ENCODE results near the gene SRXN1. TPM values are rescaled to one million over a fixed set of nuclear protein-coding genes. Genes with fewer than 3 reads are reported as not detected.

Gene SRXN1
- total RNA-seq, 2 donors from 2014 or later: 5.6 to 9.7 TPM

GRCh38 chr20:687468-688203, 34.6 kb upstream of the SRXN1 start:
- peaks cover 6% of the 10 kb centered on the region for H3K27me3 Mint-ChIP-seq (ENCODE audit: low read depth)
- ATAC-seq (replicated peaks in 1 of 2) (no peak), DNase-seq (no peak)
- no peaks in the 10 kb centered on the region for H3K9me3 Mint-ChIP-seq
- no peaks in the 10 kb centered on the region for H3K36me3 Mint-ChIP-seq (ENCODE audit: insufficient read depth in 2 of 2)
- no peak overlapping the region for H3K4me3 Mint-ChIP-seq
- no peaks in the 10 kb centered on the region for H3K4me1 Mint-ChIP-seq (ENCODE audit: low read depth)
- H3K27ac Mint-ChIP-seq: no peak overlapping the region

DNA sequence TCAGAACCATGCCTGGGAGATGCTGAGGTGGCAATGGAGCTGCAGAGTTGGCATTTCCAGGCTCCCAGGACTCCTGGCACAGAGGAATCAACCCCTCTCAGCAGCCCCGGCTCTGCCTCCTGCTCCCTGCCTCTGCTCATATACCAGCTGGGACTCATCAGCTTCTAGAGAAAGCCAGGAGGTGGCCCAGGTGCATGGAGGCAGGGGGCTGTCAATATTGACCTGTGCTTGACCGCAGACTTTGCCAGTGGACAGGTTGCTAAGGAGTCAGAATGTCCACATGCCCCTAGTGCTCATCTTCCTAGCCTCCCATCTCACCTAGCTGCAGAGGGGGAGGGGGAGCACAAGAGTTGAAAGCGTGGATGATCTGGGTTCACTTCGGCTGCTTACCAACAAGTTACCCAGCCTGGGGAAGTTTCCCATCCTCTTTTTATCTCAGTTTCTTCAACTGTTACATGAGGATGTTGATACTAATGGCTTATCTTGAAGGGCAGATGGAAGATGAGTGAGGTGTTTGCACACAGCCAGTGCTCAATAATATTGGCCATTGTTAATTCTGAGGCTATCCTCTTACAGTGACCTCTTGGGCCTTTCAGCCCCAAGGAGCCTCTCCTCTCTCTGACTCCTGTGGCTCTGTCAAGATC, 31.8 kb upstream of the SRXN1 start:
- Mint-ChIP-seq H3K36me3 (ENCODE audit: insufficient read depth in 2 of 2) (no peaks in the 10 kb centered on the region), H3K9me3 (no peaks in the 10 kb centered on the region), H3K4me3 (no peak overlapping the region), H3K4me1 (ENCODE audit: low read depth) (no peaks in the 10 kb centered on the region), H3K27me3 (ENCODE audit: low read depth) (peaks cover 6% of the 10 kb centered on the region), H3K27ac (no peak overlapping the region)
- no peak for ATAC-seq (replicated peaks in 1 of 2)
- no peak for DNase-seq

GRCh38 chr20:682123-682522, 29.1 kb upstream of the SRXN1 start:
- ATAC-seq (replicated peaks in 1 of 2) (no peak), DNase-seq (no peak)
- Mint-ChIP-seq H3K27me3 (ENCODE audit: low read depth) (peaks cover 15% of the 10 kb centered on the region), H3K27ac (no peak overlapping the region), H3K4me1 (ENCODE audit: low read depth) (no peaks in the 10 kb centered on the region), H3K9me3 (no peaks in the 10 kb centered on the region), H3K36me3 (ENCODE audit: insufficient read depth in 2 of 2) (no peaks in the 10 kb centered on the region), H3K4me3 (no peak overlapping the region)

DNA sequence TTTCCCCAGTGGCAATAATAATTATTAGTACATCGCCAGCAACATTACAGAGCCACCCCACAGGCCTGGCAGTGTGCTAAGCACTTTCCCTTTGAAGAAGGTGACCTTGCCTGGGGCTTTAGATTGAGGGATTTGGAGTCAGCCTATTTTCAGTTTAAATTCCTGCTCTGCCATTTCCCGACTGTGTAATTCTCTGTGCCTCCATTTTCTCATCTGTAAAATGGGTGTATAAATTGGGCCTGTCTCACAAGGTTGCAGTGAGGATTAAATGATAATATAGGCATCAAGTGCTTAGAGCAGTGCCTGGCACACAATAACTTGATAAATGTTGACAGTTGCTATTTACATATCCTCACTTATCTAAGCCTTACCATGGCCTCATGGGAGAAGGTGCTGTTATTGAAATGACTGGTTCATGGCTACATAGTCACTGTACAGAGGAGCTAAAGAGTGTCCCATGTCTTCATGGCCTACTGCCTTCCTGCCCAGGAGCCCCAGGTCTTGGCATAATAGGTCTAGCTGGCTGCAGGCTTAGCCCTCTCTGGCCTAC, 27.7 kb upstream of the SRXN1 start:
- peaks cover 0 to 3% of the 10 kb centered on the region in 2 donors for H3K36me3 Mint-ChIP-seq (ENCODE audit: insufficient read depth in 2 of 2)

DNA sequence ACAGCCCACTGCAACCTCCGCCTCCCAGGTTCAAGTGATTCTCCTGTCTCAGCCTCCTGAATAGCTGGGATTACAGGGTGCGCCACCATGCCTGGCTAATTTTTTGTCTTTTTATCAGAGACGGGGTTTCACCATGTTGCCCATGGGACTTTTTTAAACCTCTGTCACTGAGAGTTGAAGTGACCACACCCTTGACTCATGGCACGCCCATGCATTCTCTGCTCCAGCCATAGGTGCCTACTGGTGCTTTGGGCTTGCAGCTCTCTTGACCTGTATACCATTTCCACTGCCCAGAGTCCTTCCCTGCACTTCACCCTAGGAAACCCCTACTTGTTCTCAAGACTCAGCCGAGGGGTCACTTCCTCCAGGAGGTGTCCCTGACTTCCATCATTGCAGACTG, 25.0 kb upstream of the SRXN1 start:
- H3K36me3 Mint-ChIP-seq (ENCODE audit: insufficient read depth in 2 of 2): peaks cover 0 to 3% of the 10 kb centered on the region in 2 donors
- ATAC-seq (replicated peaks in 1 of 2) (no peak), DNase-seq (no peak)
- peaks cover 46% of the 10 kb centered on the region for H3K27me3 Mint-ChIP-seq (ENCODE audit: low read depth)
- no peaks in the 10 kb centered on the region for H3K9me3 Mint-ChIP-seq
- no peak overlapping the region for H3K27ac Mint-ChIP-seq
- H3K4me1 Mint-ChIP-seq (ENCODE audit: low read depth): peaks cover 7% of the 10 kb centered on the region
- H3K4me3 Mint-ChIP-seq: no peak overlapping the region

More for the DNA sequence above, 27.7 kb upstream of the SRXN1 start:
- H3K9me3 Mint-ChIP-seq: no peaks in the 10 kb centered on the region
- H3K27me3 Mint-ChIP-seq (ENCODE audit: low read depth): peaks cover 25% of the 10 kb centered on the region
- no peak overlapping the region for H3K4me3 Mint-ChIP-seq
- no peak overlapping the region for H3K27ac Mint-ChIP-seq
- DNase-seq (no peak), ATAC-seq (replicated peaks in 1 of 2) (no peak)
- H3K4me1 Mint-ChIP-seq (ENCODE audit: low read depth): peaks cover 6% of the 10 kb centered on the region

GRCh38 chr20:676967-677366, 24.0 kb upstream of the SRXN1 start:
- H3K27ac Mint-ChIP-seq: no peak overlapping the region
- ATAC-seq (replicated peaks in 1 of 2): no peak
- peaks cover 0 to 4% of the 10 kb centered on the region in 2 donors for H3K36me3 Mint-ChIP-seq (ENCODE audit: insufficient read depth in 2 of 2)
- H3K9me3 Mint-ChIP-seq: no peaks in the 10 kb centered on the region
- no peak for DNase-seq
- H3K4me1 Mint-ChIP-seq (ENCODE audit: low read depth): peaks cover 7% of the 10 kb centered on the region
- peaks cover 50% of the 10 kb centered on the region for H3K27me3 Mint-ChIP-seq (ENCODE audit: low read depth)
- no peak overlapping the region for H3K4me3 Mint-ChIP-seq

DNA sequence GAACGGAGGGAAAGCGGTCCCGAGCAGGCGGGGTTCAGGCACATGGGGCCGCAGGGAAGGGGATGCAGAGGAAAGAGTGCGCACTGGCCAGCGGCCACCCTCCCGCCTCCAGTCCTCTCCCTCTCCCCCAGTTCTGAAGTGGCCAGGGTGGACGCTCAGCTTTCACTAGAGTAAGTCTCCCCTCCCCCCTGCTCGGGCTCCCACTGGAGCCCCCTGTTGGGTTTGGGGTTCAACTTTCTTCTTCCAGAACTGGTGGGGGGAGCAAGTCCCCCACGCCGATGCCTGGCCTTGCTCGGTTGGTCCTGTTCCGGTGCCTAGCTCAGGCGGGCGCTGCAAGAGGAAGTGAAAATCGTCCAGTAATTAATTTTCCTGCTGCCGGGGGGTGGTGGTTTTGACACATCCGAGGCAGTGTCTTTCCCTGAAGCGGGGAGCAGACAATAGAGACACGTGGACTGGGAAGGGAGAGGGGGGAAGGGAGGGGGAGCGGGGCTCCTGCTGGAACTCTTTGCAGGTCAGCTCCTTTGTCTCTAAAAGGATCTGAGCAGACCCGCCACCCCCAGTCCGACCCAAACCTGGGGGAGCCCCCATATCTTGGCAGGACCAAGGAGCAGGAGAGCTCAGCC, 23.4 kb upstream of the SRXN1 start:
- DNase-seq: no peak
- H3K4me3 Mint-ChIP-seq: peak overlapping the region; percentile 18 to 43
- no peak for ATAC-seq (replicated peaks in 1 of 2)
- H3K36me3 Mint-ChIP-seq (ENCODE audit: insufficient read depth in 2 of 2): peaks cover 0 to 4% of the 10 kb centered on the region in 2 donors
- H3K27me3 Mint-ChIP-seq (ENCODE audit: low read depth): peaks cover 56% of the 10 kb centered on the region
- H3K4me1 Mint-ChIP-seq (ENCODE audit: low read depth): peaks cover 7% of the 10 kb centered on the region
- H3K9me3 Mint-ChIP-seq: no peaks in the 10 kb centered on the region
- H3K27ac Mint-ChIP-seq: no peak overlapping the region

GRCh38 chr20:675453-676314, 22.7 kb upstream of the SRXN1 start, which contains the start of gene SCRT2:
Gene SCRT2 (minus strand): TSS chr20:675802. CDS start chr20:675601, 201 bp downstream.
- Mint-ChIP-seq H3K27ac (no peak within 1 kb of the TSS), H3K36me3 (ENCODE audit: insufficient read depth in 2 of 2) (peaks cover 0 to 4% of the 10 kb centered on the region in 2 donors), H3K27me3 (ENCODE audit: low read depth) (peaks cover 63% of the 10 kb centered on the region), H3K9me3 (no peaks in the 10 kb centered on the region), H3K4me1 (ENCODE audit: low read depth) (peaks cover 7% of the 10 kb centered on the region), H3K4me3 (peak within 1 kb of the TSS; percentile 18 to 43)
- DNase-seq (peak; percentile 72 to 75), ATAC-seq (replicated peaks in 1 of 2) (peak; percentile 86 to 89)

GRCh38 chr20:675033-675452, 22.0 kb upstream of the SRXN1 start:
- Mint-ChIP-seq H3K27ac (no peak overlapping the region), H3K4me1 (ENCODE audit: low read depth) (peaks cover 7% of the 10 kb centered on the region), H3K4me3 (no peak overlapping the region), H3K27me3 (ENCODE audit: low read depth) (peaks cover 66% of the 10 kb centered on the region), H3K36me3 (ENCODE audit: insufficient read depth in 2 of 2) (peaks cover 0 to 4% of the 10 kb centered on the region in 2 donors), H3K9me3 (no peaks in the 10 kb centered on the region)
- no peak for DNase-seq
- ATAC-seq (replicated peaks in 1 of 2): peak in 1 of 2 donors; percentile 10

GRCh38 chr20:673603-674001, 20.6 kb upstream of the SRXN1 start:
- no peaks in the 10 kb centered on the region for H3K9me3 Mint-ChIP-seq
- peaks cover 62% of the 10 kb centered on the region for H3K27me3 Mint-ChIP-seq (ENCODE audit: low read depth)

GRCh38 chr20:672963-673602, 20.1 kb upstream of the SRXN1 start:
- Mint-ChIP-seq H3K27me3 (ENCODE audit: low read depth) (peaks cover 57% of the 10 kb centered on the region), H3K27ac (no peak overlapping the region), H3K4me1 (ENCODE audit: low read depth) (peaks cover 7% of the 10 kb centered on the region), H3K4me3 (no peak overlapping the region), H3K9me3 (no peaks in the 10 kb centered on the region), H3K36me3 (ENCODE audit: insufficient read depth in 2 of 2) (peaks cover 0 to 4% of the 10 kb centered on the region in 2 donors)
- ATAC-seq (replicated peaks in 1 of 2) (no peak), DNase-seq (no peak)

More at GRCh38 chr20:673603-674001, 20.6 kb upstream of the SRXN1 start:
- ATAC-seq (replicated peaks in 1 of 2) (no peak), DNase-seq (no peak)
- Mint-ChIP-seq H3K36me3 (ENCODE audit: insufficient read depth in 2 of 2) (peaks cover 0 to 4% of the 10 kb centered on the region in 2 donors), H3K4me1 (ENCODE audit: low read depth) (peaks cover 7% of the 10 kb centered on the region), H3K27ac (no peak overlapping the region), H3K4me3 (no peak overlapping the region)

All from activated T-cell treated with anti-CD3 and anti-CD28 coated beads, Interleukin-2, amount 50 U/mL, for 72 hours (primary cell).